ENCODE results near the gene NRXN3. TPM values are rescaled to one million over a fixed set of nuclear protein-coding genes. Genes with fewer than 3 reads are reported as not detected.

NRXN3 gene
- total and polyA plus RNA-seq, 2 donors (not counting 1 experiment from before 2014, with no cell fraction given) = not detected

GRCh38 chr14:79745046-79745445 is 1574.9 kb downstream of the NRXN3 start:
- H3K4me3 Mint-ChIP-seq = no peak overlapping the region
- intact Hi-C loops (cut with micrococcal nuclease) = no loop called here
- H3K9me3 Mint-ChIP-seq (ENCODE audit: insufficient read depth) = peaks cover 6% of the 10 kb centered on the region
- Histone ChIP-seq H4K20me1 (ENCODE audit: control insufficient read depth, insufficient read depth, low read length, poor library complexity, severe bottlenecking) (no peaks in the 10 kb centered on the region), H3K9me3 (ENCODE audit: control extremely low read depth in 1 of 3, control insufficient read depth in 2 of 3, insufficient read depth in 1 of 3, low read length in 2 of 3) (no peaks in the 10 kb centered on the region), H3K4me3 (ENCODE audit: control extremely low read depth in 1 of 5, extremely low read depth in 1 of 5, insufficient read depth in 1 of 5, low read depth in 2 of 5, low read length in 4 of 5) (no peak overlapping the region), H3K27me3 (replicated peaks in 1 of 4; ENCODE audit: control extremely low read depth in 1 of 4, control insufficient read depth in 3 of 4, insufficient read depth in 4 of 4, low read length in 3 of 4) (no peaks in the 10 kb centered on the region), H3K4me2 (replicated peaks; ENCODE audit: low read depth, low read length, poor library complexity, severe bottlenecking) (no peak overlapping the region), H3K4me1 (ENCODE audit: control insufficient read depth in 2 of 2, insufficient read depth in 2 of 2, low read length in 2 of 2) (no peaks in the 10 kb centered on the region), H2AFZ (ENCODE audit: insufficient read depth, low read depth, low read length, poor library complexity, severe bottlenecking) (no peak overlapping the region), H3K9ac (ENCODE audit: low read length) (no peak overlapping the region), H3K79me2 (ENCODE audit: control insufficient read depth, insufficient read depth, low read length) (no peaks in the 10 kb centered on the region), H3K27ac (ENCODE audit: low read length in 2 of 2) (no peak overlapping the region), H3K36me3 (replicated peaks in 1 of 2; ENCODE audit: control extremely low read depth in 1 of 2, control insufficient read depth in 1 of 2, extremely low read depth in 1 of 2, insufficient read depth in 2 of 2, low read length in 1 of 2) (no peaks in the 10 kb centered on the region)
- no peaks in the 10 kb centered on the region for H3K27me3 Mint-ChIP-seq
- H3K27ac Mint-ChIP-seq = no peak overlapping the region
- ATAC-seq (ENCODE audit: low read depth) = no peak
- ChIA-PET POLR2A (no interaction called here), CTCF (no interaction called here)
- TF ChIP-seq EZH2 (IDR thresholded peaks at IDR 0.05; ENCODE audit: borderline replicate concordance, insufficient read depth, low read depth, low read length, poor library complexity, severe bottlenecking) (no peak), CTCF (IDR thresholded peaks at IDR 0.05) (no peak)
- no peaks in the 10 kb centered on the region for H3K4me1 Mint-ChIP-seq
- WGBS (ENCODE audit: insufficient coverage) = no CpG with 5 or more reads among the region's 2 CpGs
- no peak for DNase-seq

GRCh38 chr14:79749065-79749464 is 1578.9 kb downstream of the NRXN3 start:
- no peak overlapping the region for H3K4me3 ChIP-seq (ENCODE audit: control extremely low read depth in 1 of 5, extremely low read depth in 1 of 5, insufficient read depth in 1 of 5, low read depth in 2 of 5, low read length in 4 of 5)
- intact Hi-C loops (cut with micrococcal nuclease) = no loop called here
- Mint-ChIP-seq H3K27ac (no peak overlapping the region), H3K4me3 (no peak overlapping the region), H3K9me3 (ENCODE audit: insufficient read depth) (peaks cover 2% of the 10 kb centered on the region), H3K27me3 (no peaks in the 10 kb centered on the region), H3K4me1 (no peaks in the 10 kb centered on the region)
- ChIA-PET CTCF (no interaction called here), POLR2A (no interaction called here)
- ATAC-seq (ENCODE audit: low read depth) (no peak), DNase-seq (no peak)
- H3K27me3 ChIP-seq (replicated peaks in 1 of 4; ENCODE audit: control extremely low read depth in 1 of 4, control insufficient read depth in 3 of 4, insufficient read depth in 4 of 4, low read length in 3 of 4) = no peaks in the 10 kb centered on the region
- H3K27ac ChIP-seq (ENCODE audit: low read length in 2 of 2) = no peak overlapping the region
- no CpG with 5 or more reads among the region's 2 CpGs for WGBS (ENCODE audit: insufficient coverage)
- H4K20me1 ChIP-seq (ENCODE audit: control insufficient read depth, insufficient read depth, low read length, poor library complexity, severe bottlenecking) = no peaks in the 10 kb centered on the region
- no peaks in the 10 kb centered on the region for H3K36me3 ChIP-seq (replicated peaks in 1 of 2; ENCODE audit: control extremely low read depth in 1 of 2, control insufficient read depth in 1 of 2, extremely low read depth in 1 of 2, insufficient read depth in 2 of 2, low read length in 1 of 2)
- H3K9me3 ChIP-seq (ENCODE audit: control extremely low read depth in 1 of 3, control insufficient read depth in 2 of 3, insufficient read depth in 1 of 3, low read length in 2 of 3) = no peaks in the 10 kb centered on the region
- no peaks in the 10 kb centered on the region for H3K79me2 ChIP-seq (ENCODE audit: control insufficient read depth, insufficient read depth, low read length)
- TF ChIP-seq CTCF (IDR thresholded peaks at IDR 0.05) (no peak), EZH2 (IDR thresholded peaks at IDR 0.05; ENCODE audit: borderline replicate concordance, insufficient read depth, low read depth, low read length, poor library complexity, severe bottlenecking) (no peak)
- H3K9ac ChIP-seq (ENCODE audit: low read length) = no peak overlapping the region
- no peaks in the 10 kb centered on the region for H3K4me1 ChIP-seq (ENCODE audit: control insufficient read depth in 2 of 2, insufficient read depth in 2 of 2, low read length in 2 of 2)
- no peak overlapping the region for H3K4me2 ChIP-seq (replicated peaks; ENCODE audit: low read depth, low read length, poor library complexity, severe bottlenecking)
- H2AFZ ChIP-seq (ENCODE audit: insufficient read depth, low read depth, low read length, poor library complexity, severe bottlenecking) = no peak overlapping the region
